ENCODE data around the gene WWC1. TPM values are rescaled to one million over a fixed set of nuclear protein-coding genes. Genes with fewer than 3 reads are reported as not detected.

The WWC1 gene
- total RNA-seq, 4 donors from 2014 or later: 0.51 TPM; not detected in 3

DNA sequence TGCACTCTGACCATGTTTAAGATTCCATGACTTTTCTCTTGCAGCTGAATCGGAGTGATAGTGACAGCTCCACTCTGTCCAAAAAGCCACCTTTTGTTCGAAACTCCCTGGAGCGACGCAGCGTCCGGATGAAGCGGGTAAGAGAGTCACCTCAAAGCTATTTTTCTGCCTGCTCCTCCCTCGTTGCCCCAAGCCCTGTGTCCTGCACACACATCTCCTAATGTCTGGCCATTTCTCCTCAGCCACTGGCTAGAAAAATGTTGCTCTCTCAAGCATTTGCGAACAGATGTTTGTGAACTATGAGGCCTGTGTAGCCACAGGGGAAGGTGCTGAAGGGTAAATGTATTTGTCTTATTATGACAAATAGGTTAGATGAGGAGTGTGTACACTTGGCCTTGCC lies 169.2 kb downstream of the WWC1 start:
- no peak overlapping the region for H3K4me3 ChIP-seq
- no peak for ATAC-seq
- TF ChIP-seq POLR2A (IDR thresholded peaks at IDR 0.05) (no peak), CTCF (IDR thresholded peaks at IDR 0.05 in 4 of 5, conservative IDR thresholded peaks at IDR 0.05 in 1 of 5) (no peak)
- no peaks in the 10 kb centered on the region for H3K36me3 ChIP-seq
- DNase-seq: no peak
- in situ Hi-C loops (cut with MboI; ENCODE audit: low sequenced_read_pairs in 4 of 4) (no loop called here), intact Hi-C loops (cut with DNase I; ENCODE audit: low total_unique reads) (no loop called here)
- H3K9me3 ChIP-seq: no peaks in the 10 kb centered on the region
- H3K27ac ChIP-seq: no peak overlapping the region
- no peaks in the 10 kb centered on the region for H3K27me3 ChIP-seq
- no peaks in the 10 kb centered on the region for H3K4me1 ChIP-seq

GRCh38 chr5:168463081-168463480 lies 171.6 kb downstream of the WWC1 start:
- no peaks in the 10 kb centered on the region for H3K36me3 ChIP-seq
- no peaks in the 10 kb centered on the region for H3K27me3 ChIP-seq
- DNase-seq (no peak), ATAC-seq (no peak)
- H3K9me3 ChIP-seq: no peaks in the 10 kb centered on the region
- TF ChIP-seq POLR2A (IDR thresholded peaks at IDR 0.05): no peak
- in situ Hi-C loops (cut with MboI; ENCODE audit: low sequenced_read_pairs in 4 of 4) (no loop called here), intact Hi-C loops (cut with DNase I; ENCODE audit: low total_unique reads) (no loop called here)
- H3K4me1 ChIP-seq: no peaks in the 10 kb centered on the region
- H3K27ac ChIP-seq: no peak overlapping the region
- no peak overlapping the region for H3K4me3 ChIP-seq

- no peak for TF ChIP-seq POLR2A (IDR thresholded peaks at IDR 0.05)
- TF ChIP-seq CTCF (IDR thresholded peaks at IDR 0.05 in 4 of 5, conservative IDR thresholded peaks at IDR 0.05 in 1 of 5): no peak
- in situ Hi-C loops (cut with MboI; ENCODE audit: low sequenced_read_pairs in 4 of 4): no loop called here
- no peak for ATAC-seq
- Histone ChIP-seq H3K4me1 (no peaks in the 10 kb centered on the region), H3K27me3 (no peaks in the 10 kb centered on the region), H3K4me3 (no peak overlapping the region), H3K9me3 (no peaks in the 10 kb centered on the region), H3K36me3 (no peaks in the 10 kb centered on the region), H3K27ac (no peak overlapping the region)
- no peak for DNase-seq
- intact Hi-C loops (cut with DNase I; ENCODE audit: low total_unique reads): no loop called here
Observed at GRCh38 chr5:168464214-168464613, 172.8 kb downstream of the WWC1 start.

DNA sequence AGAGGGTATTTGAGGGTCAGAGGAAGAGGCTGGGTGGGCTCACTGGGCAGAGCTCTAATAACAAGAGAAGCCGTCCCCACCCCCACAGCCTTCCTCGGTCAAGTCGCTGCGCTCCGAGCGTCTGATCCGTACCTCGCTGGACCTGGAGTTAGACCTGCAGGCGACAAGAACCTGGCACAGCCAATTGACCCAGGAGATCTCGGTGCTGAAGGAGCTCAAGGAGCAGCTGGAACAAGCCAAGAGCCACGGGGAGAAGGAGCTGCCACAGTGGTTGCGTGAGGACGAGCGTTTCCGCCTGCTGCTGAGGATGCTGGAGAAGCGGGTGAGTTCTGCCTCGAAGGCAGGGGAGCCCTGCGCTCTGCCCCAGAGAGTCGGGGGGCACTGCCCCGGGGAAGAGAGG lies 173.2 kb downstream of the WWC1 start:
- intact Hi-C loops (cut with DNase I; ENCODE audit: low total_unique reads) (no loop called here), in situ Hi-C loops (cut with MboI; ENCODE audit: low sequenced_read_pairs in 4 of 4) (no loop called here)
- Histone ChIP-seq H3K4me1 (no peaks in the 10 kb centered on the region), H3K27ac (no peak overlapping the region), H3K4me3 (no peak overlapping the region), H3K27me3 (no peaks in the 10 kb centered on the region), H3K9me3 (no peaks in the 10 kb centered on the region), H3K36me3 (no peaks in the 10 kb centered on the region)
- ATAC-seq: no peak
- DNase-seq: no peak
- TF ChIP-seq POLR2A (IDR thresholded peaks at IDR 0.05) (no peak), CTCF (IDR thresholded peaks at IDR 0.05 in 4 of 5, conservative IDR thresholded peaks at IDR 0.05 in 1 of 5) (no peak)

- no peak for DNase-seq
- Histone ChIP-seq H3K36me3 (no peaks in the 10 kb centered on the region), H3K9me3 (no peaks in the 10 kb centered on the region), H3K27ac (no peak overlapping the region), H3K27me3 (no peaks in the 10 kb centered on the region), H3K4me3 (no peak overlapping the region), H3K4me1 (no peaks in the 10 kb centered on the region)
- in situ Hi-C loops (cut with MboI; ENCODE audit: low sequenced_read_pairs in 4 of 4): no loop called here
- no peak for ATAC-seq
- intact Hi-C loops (cut with DNase I; ENCODE audit: low total_unique reads): no loop called here
- TF ChIP-seq POLR2A (IDR thresholded peaks at IDR 0.05): no peak
- TF ChIP-seq CTCF (IDR thresholded peaks at IDR 0.05 in 4 of 5, conservative IDR thresholded peaks at IDR 0.05 in 1 of 5): no peak
Observed at GRCh38 chr5:168467755-168468330, 176.4 kb downstream of the WWC1 start.
